GM13977 (cell line): Measurements from ENCODE around the gene ANKS3.

Experiments used
- DNase-seq: peaks from one replicate; pipeline ENCODE4 v3.0.0; 2012; ENCODE audit warnings: low spot score
- CTCF ChIP-seq: IDR thresholded peaks from 2 replicates; pipeline ENCODE4 v1.5.1; 2012; ENCODE audit warnings: mild to moderate bottlenecking, control low read depth; ENCODE audit not compliant: insufficient read depth; ENCODE audit errors: extremely low read depth, missing control alignments
- in situ Hi-C: fragments of 300-500 bp; cut with MboI; formaldehyde crosslinking; loops from one replicate; pipeline ENCODE4 v1.12.0; 2022; ENCODE audit warnings: low sequenced_read_pairs, low pct_unique_long_range_greater_than_20kb, mixed read lengths, inconsistent platforms; ENCODE audit not compliant: unreplicated experiment

Gene ANKS3

GRCh38 chr16:4656695-4657686 is 77.1 kb downstream of the ANKS3 start:
- TF ChIP-seq CTCF: no peak
- in situ Hi-C loops: no loop called here
- no peak for DNase-seq

DNA sequence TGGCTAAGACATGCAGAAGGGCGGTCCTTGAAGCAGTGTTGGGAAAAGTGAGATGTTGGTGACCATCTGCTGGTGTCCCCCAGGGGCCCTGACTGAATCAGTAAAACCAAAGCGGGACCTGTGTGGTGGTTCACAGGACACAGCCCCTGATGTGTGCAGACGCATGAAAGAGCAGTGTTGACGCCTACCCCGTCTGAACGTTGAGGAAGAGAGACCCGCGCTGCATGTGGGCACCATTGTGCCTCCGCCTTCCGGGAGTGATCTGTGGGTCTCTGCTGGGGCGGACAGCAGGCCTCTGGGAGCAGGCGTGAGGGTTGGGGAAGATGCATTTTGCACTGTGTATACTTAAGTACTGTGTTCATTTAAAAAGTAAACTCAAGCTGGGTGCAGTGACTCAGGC is 77.8 kb downstream of the ANKS3 start:
- in situ Hi-C loops: no loop called here
- TF ChIP-seq CTCF: no peak
- DNase-seq: no peak

- TF ChIP-seq CTCF: no peak
- DNase-seq: no peak
- in situ Hi-C loops: no loop called here
Measured at GRCh38 chr16:4655801-4656200, 78.3 kb downstream of the ANKS3 start.

- in situ Hi-C loops: no loop called here
- no peak for TF ChIP-seq CTCF
- no peak for DNase-seq
Measured at GRCh38 chr16:4654964-4655590, 79.0 kb downstream of the ANKS3 start.

DNA sequence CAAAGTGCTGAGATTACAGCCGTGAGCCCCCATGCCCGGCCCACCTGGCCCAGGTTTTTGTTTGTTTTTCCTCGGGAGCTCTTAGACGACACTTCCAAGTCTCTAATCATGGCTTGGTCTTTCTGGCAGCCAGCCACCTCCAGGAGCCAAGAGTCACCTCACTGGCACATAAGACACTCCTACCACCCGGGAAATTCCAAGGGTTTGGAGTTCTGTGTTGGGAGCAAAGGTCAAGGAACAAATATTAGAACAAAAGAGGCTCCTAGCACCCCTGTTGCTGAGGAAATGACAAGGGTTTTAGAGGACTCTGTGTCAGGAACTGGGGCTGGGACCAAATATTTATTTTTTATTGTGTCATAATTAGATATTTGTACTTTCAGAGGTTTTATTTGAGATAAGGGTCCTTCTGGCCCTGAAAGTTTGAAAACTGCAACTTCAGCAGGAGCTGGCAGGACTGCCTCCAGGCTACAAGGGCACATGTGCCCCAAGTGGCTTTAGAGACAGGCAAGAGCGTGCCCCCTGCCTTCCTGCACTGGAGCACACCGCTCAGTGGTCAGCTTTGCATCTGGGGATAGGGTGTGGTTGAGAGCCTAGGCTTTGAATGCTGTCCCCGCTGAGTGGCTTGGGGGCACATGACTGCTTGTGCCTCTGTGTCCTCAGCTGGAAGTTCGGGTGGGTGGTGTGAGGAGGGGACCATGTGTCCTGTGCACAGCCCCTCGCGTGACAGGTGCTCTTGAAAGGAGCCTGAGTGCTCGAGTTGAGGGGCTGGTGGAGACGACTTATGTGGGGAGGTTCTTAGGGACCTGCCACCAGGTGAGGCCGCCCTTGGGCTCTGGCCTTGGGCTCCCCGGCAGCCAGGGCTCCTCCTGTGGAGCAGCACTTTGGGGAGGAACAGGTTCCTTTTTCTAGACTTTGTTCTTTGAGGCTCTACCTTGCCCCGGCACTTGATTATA is 79.8 kb downstream of the ANKS3 start:
- no peak for TF ChIP-seq CTCF
- DNase-seq: no peak
- in situ Hi-C loops: no loop called here

- in situ Hi-C loops: no loop called here
- no peak for TF ChIP-seq CTCF
- DNase-seq: no peak
Measured at GRCh38 chr16:4652561-4652960, 81.5 kb downstream of the ANKS3 start.
